Measurements from ENCODE around the gene KL. TPM values are rescaled to one million over a fixed set of nuclear protein-coding genes. Genes with fewer than 3 reads are reported as not detected.

Gene KL
- total RNA-seq, 1 donor from 2014 or later: 2.0 TPM

- FAIRE-seq (no peak), DNase-seq (ENCODE audit: low spot score in 2 of 2) (no peak)
These were observed 60.1 kb downstream of the KL start for GRCh38 chr13:33076001-33076992.

DNA sequence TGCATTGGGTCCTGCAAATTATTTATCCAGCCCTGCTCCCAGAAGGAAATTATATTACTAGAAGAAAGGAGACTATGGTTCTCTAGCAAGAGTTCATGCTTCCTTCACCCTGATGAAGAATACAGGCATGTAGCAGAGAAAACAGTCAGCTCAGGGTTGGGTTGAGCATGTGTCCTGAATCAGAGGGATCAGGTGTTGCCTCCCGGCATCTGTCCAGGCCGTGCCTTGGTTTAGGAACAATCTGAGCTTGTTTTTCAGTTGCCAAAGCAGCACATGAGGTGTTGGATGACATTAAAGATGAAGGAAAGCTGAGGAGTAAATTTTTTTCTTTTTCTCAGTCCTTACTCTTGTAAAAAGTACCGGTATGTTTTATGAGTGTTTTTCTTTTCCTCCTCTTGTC is 62.0 kb downstream of the KL start:
- FAIRE-seq: no peak

GRCh38 chr13:33079960-33080359 is 63.7 kb downstream of the KL start:
- DNase-seq (ENCODE audit: low spot score in 2 of 2): no peak
- no peak for FAIRE-seq

More for the DNA sequence above, 62.0 kb downstream of the KL start:
- DNase-seq (ENCODE audit: low spot score in 2 of 2): no peak

GRCh38 chr13:33080972-33081590 is 64.9 kb downstream of the KL start:
- FAIRE-seq (no peak), DNase-seq (ENCODE audit: low spot score in 2 of 2) (no peak)

DNA sequence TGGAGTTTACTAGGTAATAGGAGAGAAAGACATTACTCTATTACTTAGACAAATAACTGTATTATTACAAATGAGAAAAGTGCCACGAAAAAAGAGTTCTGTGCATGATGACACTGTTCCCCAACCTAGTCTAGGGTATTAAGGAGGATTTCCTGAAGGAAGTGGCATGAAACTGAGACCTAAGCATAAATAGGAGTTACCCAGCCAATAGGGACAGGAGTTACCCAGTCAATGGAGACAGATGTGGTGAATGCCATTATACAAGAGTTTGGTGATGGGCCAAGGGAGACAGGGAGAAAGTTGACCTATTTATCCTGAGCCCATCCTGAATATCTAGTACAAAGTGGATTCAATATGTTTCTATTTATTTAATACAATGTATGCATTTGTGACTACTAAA is 65.4 kb downstream of the KL start:
- no peak for FAIRE-seq
- DNase-seq (ENCODE audit: low spot score in 2 of 2): no peak

DNA sequence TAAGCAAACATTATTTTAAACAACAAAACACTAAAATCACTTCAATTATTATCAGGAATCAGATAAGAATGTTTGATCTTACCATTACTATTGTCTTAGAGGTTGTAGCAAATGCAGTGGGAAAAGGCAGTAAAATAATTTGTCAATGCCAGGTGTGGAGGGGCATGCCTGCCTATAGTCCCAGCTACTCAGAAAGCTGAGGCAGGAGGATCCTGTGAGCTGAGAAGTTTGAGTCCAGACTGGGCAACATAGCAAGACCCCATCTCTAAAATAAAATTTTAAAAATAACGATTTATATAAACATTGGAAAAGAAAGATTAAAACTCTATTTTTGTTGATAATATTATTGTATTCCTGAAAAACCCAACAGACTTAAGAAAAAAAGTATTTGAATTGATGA is 66.8 kb downstream of the KL start:
- FAIRE-seq: no peak
- no peak for DNase-seq (ENCODE audit: low spot score in 2 of 2)

DNA sequence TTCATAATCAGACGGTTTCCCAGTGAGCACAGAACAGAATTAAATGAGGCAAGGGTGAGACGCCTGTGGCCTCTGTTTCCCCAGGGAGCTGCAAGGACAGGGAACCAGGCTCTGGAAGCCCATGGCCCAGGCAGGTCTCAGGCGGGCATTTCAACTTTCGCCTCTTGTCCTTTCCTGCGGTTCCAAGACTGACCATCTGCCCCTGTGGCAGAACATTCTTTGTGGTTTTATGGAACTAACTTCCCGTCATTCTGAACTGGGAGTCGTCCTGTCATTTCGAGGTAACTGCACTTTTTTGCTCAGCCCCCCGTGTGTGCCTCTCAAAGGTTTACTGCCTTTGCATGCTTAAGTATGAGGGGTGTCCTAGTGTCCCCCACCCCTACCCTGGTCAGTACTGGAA is 70.9 kb downstream of the KL start:
- no peak for FAIRE-seq
- DNase-seq (ENCODE audit: low spot score in 2 of 2): no peak

DNA sequence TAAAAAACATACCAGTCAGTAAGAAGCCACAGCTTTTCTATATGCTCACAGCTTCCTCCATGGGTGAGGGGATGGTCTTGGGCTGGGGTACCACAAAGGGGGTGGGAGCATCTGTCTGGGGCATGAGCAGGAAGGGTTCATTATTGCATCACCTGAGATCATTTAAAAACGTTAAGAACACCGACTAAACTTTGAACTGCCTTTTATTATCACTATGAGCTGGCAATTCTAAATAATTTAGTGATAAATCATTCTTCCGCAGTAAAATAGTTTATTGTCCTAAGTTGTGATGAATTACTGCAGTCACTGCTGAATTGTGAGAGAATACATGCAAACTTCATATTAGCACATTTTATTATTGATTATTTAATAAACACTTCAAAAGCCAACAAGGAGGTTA is 71.6 kb downstream of the KL start:
- FAIRE-seq: no peak
- DNase-seq (ENCODE audit: low spot score in 2 of 2): no peak

DNA sequence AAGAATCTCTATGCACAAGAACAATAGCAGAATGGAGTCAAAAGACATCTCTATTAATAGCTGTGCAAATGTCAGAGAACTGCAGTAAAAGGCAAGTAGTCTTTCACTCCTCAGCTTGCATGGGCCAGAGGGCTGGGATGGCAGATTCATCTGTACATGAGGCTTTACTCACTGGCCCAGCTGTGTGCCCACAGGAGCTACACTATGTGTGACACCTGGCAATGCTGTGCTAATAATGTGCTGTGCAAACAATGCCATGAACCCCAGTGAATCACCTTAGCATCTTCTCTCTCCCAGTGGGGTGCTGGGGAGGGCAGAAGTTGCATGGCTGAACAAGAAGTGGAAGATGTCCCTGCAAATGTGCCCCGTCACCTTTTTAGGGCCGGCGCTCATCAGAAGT is 73.1 kb downstream of the KL start:
- FAIRE-seq: no peak

GRCh38 chr13:33090755-33091414 is 74.7 kb downstream of the KL start:
- FAIRE-seq (no peak), DNase-seq (ENCODE audit: low spot score in 2 of 2) (no peak)

More for the DNA sequence above, 73.1 kb downstream of the KL start:
- DNase-seq (ENCODE audit: low spot score in 2 of 2): no peak

- DNase-seq (ENCODE audit: low spot score in 2 of 2) (no peak), FAIRE-seq (no peak)
These were observed 75.2 kb downstream of the KL start for GRCh38 chr13:33091415-33091774.

DNA sequence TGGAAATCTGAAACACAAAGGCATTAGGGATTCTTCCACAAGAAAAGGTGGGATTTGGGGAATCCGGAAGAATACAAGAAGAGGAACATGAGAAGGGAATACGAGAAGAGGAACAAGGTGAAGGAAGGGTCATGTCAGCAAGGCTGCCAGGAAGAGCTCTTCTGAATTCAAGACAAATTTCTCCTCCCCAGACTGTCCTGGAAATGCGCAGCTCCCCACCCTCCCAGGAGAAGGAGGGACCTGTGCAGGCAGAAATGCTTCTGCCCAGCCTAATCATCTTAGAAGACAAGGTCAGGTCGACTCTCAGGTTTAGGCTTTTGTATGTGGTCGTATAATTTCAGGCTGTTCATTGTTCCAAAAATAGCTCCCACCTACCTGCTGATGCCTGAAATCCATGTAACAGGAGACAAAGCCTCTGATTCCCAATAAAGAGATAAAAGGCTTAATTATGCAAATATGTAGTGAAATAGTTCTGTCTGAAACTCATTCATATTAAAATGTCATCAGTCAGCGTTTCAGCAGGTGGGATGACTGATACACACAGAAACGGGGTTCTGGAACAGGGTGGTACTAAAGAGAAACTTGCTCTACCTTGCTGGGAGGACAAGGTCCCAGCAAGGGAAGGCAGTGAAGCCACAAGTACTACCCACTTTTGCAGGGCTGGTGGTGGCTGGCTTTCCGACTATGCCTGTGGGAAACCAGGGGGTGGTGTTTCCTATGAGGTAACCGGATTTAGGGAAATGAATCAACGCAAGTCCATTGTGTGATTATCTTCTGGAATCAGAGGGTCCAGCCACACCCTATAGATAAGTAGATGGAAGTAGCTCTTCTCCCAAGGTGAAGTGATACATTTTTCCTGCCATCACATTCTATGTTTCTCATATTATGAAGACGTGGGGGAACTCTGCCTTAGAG is 76.1 kb downstream of the KL start:
- DNase-seq (ENCODE audit: low spot score in 2 of 2) (no peak), FAIRE-seq (no peak)

- DNase-seq (ENCODE audit: low spot score in 2 of 2) (no peak), FAIRE-seq (no peak)
These were observed 80.8 kb downstream of the KL start for GRCh38 chr13:33096886-33097605.

GRCh38 chr13:33099860-33100259 is 83.6 kb downstream of the KL start:
- FAIRE-seq (no peak), DNase-seq (ENCODE audit: low spot score in 2 of 2) (no peak)

DNA sequence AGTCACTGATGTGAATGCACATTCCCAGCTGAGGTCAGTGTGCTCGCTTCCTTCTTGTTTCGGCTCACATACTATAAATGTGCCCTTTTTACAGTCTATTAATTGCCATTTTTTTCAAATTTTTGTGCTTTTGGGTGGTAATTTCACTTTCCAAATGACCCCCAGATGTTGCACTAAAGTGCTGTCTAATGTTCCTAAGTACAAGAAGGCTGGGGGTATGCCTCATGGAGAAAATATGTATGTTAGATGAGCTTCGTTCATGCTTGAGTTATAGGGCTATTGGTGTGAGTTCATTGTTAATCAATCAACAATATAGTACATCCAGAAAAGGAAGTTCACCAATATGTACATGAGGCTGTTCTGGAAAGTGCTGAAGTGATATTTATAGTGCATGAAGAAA is 84.7 kb downstream of the KL start:
- FAIRE-seq: no peak
- no peak for DNase-seq (ENCODE audit: low spot score in 2 of 2)

GRCh38 chr13:33101835-33102234 is 85.6 kb downstream of the KL start:
- FAIRE-seq: no peak
- DNase-seq (ENCODE audit: low spot score in 2 of 2): no peak

GRCh38 chr13:33103457-33103856 is 87.2 kb downstream of the KL start:
- no peak for DNase-seq (ENCODE audit: low spot score in 2 of 2)
- FAIRE-seq: no peak

DNA sequence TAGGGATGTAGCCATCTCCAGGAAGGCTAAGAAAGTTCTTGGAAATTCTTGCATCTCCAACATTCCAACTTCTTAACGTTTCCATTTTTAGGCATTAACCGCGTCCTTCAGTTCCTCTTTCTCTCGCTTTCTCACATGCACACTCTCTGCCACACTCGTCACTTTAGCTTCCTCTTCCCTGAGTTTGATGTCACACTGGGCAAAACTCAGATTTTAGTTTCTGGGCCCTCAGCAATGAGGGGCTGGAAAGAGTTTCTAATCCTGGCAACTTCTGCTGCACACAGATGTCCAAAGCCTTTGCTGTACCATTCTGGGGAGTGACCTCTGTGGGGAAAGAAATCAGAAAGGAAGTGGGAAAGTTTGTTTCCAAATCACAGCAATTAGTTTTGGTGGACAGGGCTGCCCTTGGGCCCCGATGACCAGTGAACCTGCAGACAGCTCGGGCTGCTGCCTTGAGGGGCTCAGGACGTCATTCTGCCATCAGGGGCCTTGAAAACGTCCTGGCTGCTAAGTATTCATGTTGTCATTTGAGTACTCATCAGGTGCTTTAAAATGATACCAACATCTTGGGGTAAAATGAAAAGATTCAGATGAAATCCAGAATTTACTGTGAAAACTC is 89.3 kb downstream of the KL start:
- FAIRE-seq (no peak), DNase-seq (ENCODE audit: low spot score in 2 of 2) (no peak)

- FAIRE-seq (no peak), DNase-seq (ENCODE audit: low spot score in 2 of 2) (no peak)
These were observed 90.6 kb downstream of the KL start for GRCh38 chr13:33106656-33107360.
